ENCODE measurements around the gene ABCF3. TPM values are rescaled to one million over a fixed set of nuclear protein-coding genes. Genes with fewer than 3 reads are reported as not detected.
A peak's percentile ranks its signal among the peaks of the same experiment; 100 is the strongest.

The ABCF3 gene
- total and polyA plus RNA-seq, 2 of the 13 experiments (the other 11 are each of a cell fraction or from before 2014, with no cell fraction given) = 38.8 to 46.5 TPM

DNA sequence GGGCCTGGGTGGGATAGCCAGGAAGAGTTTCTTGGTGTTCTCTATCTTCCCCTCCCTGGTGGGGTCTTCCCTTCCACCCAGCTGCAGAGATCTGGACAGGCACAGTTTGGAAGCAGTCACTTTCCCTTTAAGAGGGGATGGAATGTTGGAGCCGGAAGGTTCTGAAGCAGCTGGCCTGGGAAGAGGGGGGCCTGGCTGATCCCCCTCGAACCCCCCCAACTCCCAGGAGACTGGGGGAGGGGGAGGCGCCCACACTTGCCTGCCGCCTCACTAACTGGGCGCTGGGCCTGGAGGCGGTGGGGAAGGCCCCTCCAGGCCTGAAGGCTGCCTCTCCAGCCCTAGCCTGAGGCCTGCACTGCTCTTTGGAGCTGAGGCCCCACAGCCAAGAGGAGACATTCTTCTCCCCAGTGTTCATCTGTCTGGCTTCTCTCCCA, 29.5 kb upstream of the ABCF3 start (continued):
- TF ChIP-seq ZNF597 (CRISPR knock-in tag; IDR thresholded peaks at IDR 0.05) (no peak), DDIT3 (CRISPR knock-in tag; IDR thresholded peaks at IDR 0.05) (no peak), GPN1 (CRISPR knock-in tag; IDR thresholded peaks at IDR 0.05; ENCODE audit: borderline replicate concordance) (no peak), SNRNP70 (IDR thresholded peaks at IDR 0.05; ENCODE audit: low read depth, low read length) (no peak), SP4 (CRISPR knock-in tag; IDR thresholded peaks at IDR 0.05) (no peak), SALL2 (CRISPR knock-in tag; IDR thresholded peaks at IDR 0.05) (0 out of 2 replicates have a peak, but pooled peaks have one; percentile 53), ZNF510 (CRISPR knock-in tag; IDR thresholded peaks at IDR 0.05; ENCODE audit: low read depth) (no peak), FOXA3 (CRISPR knock-in tag; IDR thresholded peaks at IDR 0.05) (no peak), TOPORS (CRISPR knock-in tag; IDR thresholded peaks at IDR 0.05) (0 out of 2 replicates have a peak, but pooled peaks have one; percentile 59), TCF7 (IDR thresholded peaks at IDR 0.05; ENCODE audit: low read depth) (no peak), TARDBP (CRISPR knock-in tag; IDR thresholded peaks at IDR 0.05) (peak; percentile 41; the same call in 1 of the 2 replicates), ZNF335 (CRISPR knock-in tag; IDR thresholded peaks at IDR 0.05) (no peak), LCORL (IDR thresholded peaks at IDR 0.05) (no peak), LCORL (CRISPR knock-in tag; IDR thresholded peaks at IDR 0.05) (peak; percentile 37; the same call in 1 of the 2 replicates), RAD21 (CRISPR knock-in tag; IDR thresholded peaks at IDR 0.05) (no peak), EED (CRISPR knock-in tag; IDR thresholded peaks at IDR 0.05) (no peak), RNF2 (conservative IDR thresholded peaks at IDR 0.05; ENCODE audit: low read depth) (no peak), ATF1 (CRISPR knock-in tag; IDR thresholded peaks at IDR 0.05) (no peak), HCFC1 (IDR thresholded peaks at IDR 0.05; ENCODE audit: low read depth, low read length) (no peak), U2AF2 (IDR thresholded peaks at IDR 0.05; ENCODE audit: low read depth, low read length) (no peak), SMARCC2 (IDR thresholded peaks at IDR 0.05) (no peak), DNMT1 (CRISPR knock-in tag; IDR thresholded peaks at IDR 0.05) (no peak), KDM1A (CRISPR knock-in tag; IDR thresholded peaks at IDR 0.05) (no peak), CBFB (CRISPR knock-in tag; IDR thresholded peaks at IDR 0.05) (no peak), CENPX (CRISPR knock-in tag; IDR thresholded peaks at IDR 0.05) (no peak), HNRNPUL1 (IDR thresholded peaks at IDR 0.05; ENCODE audit: low read depth, low read length) (no peak), ZNF615 (CRISPR knock-in tag; IDR thresholded peaks at IDR 0.05; ENCODE audit: borderline replicate concordance) (no peak), ZMYM2 (CRISPR knock-in tag; IDR thresholded peaks at IDR 0.05) (no peak), PITX1 (CRISPR knock-in tag; IDR thresholded peaks at IDR 0.05) (peak; percentile 33; the same call in 1 of the 2 replicates), RXRA (CRISPR knock-in tag; IDR thresholded peaks at IDR 0.05) (no peak), SP2 (CRISPR knock-in tag; IDR thresholded peaks at IDR 0.05) (no peak)
- TF ChIP-seq, protein P1, sequence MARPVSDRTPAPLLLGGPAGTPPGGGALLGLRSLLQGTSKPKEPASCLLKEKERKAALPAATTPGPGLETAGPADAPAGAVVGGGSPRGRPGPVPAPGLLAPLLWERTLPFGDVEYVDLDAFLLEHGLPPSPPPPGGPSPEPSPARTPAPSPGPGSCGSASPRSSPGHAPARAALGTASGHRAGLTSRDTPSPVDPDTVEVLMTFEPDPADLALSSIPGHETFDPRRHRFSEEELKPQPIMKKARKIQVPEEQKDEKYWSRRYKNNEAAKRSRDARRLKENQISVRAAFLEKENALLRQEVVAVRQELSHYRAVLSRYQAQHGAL (CRISPR knock-in tag; IDR thresholded peaks at IDR 0.05; ENCODE audit: not compliant biosample characterization) = no peak
- TF ChIP-seq, protein P2, sequence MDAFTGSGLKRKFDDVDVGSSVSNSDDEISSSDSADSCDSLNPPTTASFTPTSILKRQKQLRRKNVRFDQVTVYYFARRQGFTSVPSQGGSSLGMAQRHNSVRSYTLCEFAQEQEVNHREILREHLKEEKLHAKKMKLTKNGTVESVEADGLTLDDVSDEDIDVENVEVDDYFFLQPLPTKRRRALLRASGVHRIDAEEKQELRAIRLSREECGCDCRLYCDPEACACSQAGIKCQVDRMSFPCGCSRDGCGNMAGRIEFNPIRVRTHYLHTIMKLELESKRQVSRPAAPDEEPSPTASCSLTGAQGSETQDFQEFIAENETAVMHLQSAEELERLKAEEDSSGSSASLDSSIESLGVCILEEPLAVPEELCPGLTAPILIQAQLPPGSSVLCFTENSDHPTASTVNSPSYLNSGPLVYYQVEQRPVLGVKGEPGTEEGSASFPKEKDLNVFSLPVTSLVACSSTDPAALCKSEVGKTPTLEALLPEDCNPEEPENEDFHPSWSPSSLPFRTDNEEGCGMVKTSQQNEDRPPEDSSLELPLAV (CRISPR knock-in tag; conservative IDR thresholded peaks at IDR 0.05; ENCODE audit: low read depth) = no peak

All from HepG2 (cell line).